Duodenal mucosa (tissue), 2 donors: ENCODE data around the gene SLX4IP.

Source experiments
- H3K27ac ChIP-seq: one replicate; pipeline ENCODE4 v1.7.0; 2013; ENCODE audit warnings: low read depth, low read length
- H3K27me3 ChIP-seq, 2 donors: one replicate each; pipeline ENCODE4 v1.7.0; 2013; ENCODE audit warnings: low read length in 2 of 2, control low read depth in 1 of 2; ENCODE audit not compliant: insufficient read depth in 2 of 2, control insufficient read depth in 1 of 2
- H3K36me3 ChIP-seq, 2 donors: one replicate each; pipeline ENCODE4 v1.7.0; 2013; ENCODE audit warnings: low read length in 2 of 2, control low read depth in 1 of 2; ENCODE audit not compliant: insufficient read depth in 2 of 2, control insufficient read depth in 1 of 2
- H3K4me1 ChIP-seq, 2 donors: one replicate each; pipeline ENCODE4 v1.7.0; 2013; ENCODE audit warnings: low read length in 2 of 2, control low read depth in 1 of 2; ENCODE audit not compliant: insufficient read depth in 2 of 2, control insufficient read depth in 1 of 2
- H3K4me3 ChIP-seq, 2 donors: one replicate each; pipeline ENCODE4 v1.7.0; 2013; ENCODE audit warnings: low read length in 2 of 2, low read depth in 1 of 2
- H3K9ac ChIP-seq, 2 donors: one replicate each; pipeline ENCODE4 v1.7.0; 2013; ENCODE audit warnings: low read length in 2 of 2, low read depth in 1 of 2
- H3K9me3 ChIP-seq, 2 donors: one replicate each; pipeline ENCODE4 v1.7.0; 2013; ENCODE audit warnings: low read length in 2 of 2, control low read depth in 1 of 2; ENCODE audit not compliant: control insufficient read depth in 1 of 2

Gene SLX4IP

DNA sequence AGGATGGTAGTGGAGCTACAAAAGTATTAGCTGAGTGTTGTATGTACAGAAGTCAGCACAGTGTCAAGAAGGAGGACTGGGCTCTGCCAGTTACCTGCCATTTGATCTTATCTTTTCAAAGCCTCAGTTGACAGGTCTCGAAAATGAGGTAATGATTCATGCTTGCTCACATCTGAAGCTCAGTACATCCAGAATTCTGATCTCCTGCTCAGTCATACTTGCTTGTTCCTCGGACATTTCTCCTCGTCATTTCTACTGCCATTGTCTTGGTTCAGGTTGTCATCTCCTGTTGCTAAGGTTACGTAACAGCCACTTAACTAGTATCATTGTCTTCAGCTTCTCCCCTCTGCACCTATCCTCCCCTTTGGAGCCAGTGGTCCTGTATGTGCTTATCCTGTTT, 89.5 kb downstream of the SLX4IP start:
- Histone ChIP-seq H3K27me3 (no peaks in the 10 kb centered on the region), H3K36me3 (no peaks in the 10 kb centered on the region), H3K4me3 (no peak overlapping the region), H3K9me3 (no peaks in the 10 kb centered on the region), H3K27ac (no peak overlapping the region), H3K4me1 (peaks cover 0 to 4% of the 10 kb centered on the region in 2 donors), H3K9ac (no peak overlapping the region)

DNA sequence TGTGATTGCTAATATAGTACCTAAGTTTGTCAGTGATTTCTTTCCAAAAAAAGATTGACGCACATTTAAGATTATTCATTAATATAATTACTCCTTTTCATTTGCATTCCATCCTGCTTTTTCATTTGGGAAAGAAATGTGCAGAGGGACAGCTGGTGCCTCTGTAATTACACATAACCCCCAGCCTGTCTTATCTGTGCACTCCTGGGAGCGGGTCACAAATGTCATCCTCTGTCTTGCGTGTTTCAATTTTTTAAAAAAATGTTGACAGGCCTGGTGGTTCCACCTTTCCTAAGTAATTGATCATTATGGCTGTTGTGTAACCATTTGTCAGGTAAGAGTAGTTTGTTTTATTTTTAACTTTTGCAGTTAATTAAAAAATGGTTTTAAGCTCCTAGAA, 92.7 kb downstream of the SLX4IP start:
- H3K4me3 ChIP-seq: no peak overlapping the region

DNA sequence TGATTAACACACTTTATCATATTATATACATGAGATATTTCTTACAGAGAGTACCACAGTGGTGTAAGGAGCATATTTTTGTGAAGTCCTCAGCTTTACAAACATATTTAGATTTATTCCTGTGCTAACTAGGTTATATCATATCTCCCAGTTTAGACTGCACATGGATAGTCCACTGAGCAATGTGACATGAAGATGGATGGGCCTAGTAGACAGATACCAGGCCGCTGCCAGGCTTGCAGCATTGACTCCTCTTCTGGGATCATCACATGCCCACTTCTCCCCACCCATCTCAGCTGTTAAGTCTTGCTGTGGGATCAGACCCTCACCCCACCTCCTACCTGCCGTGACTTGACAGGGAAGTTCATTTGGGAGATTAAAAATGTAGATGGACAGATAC, 95.8 kb downstream of the SLX4IP start:
- no peaks in the 10 kb centered on the region for H3K9me3 ChIP-seq
- no peak overlapping the region for H3K4me3 ChIP-seq
- H3K27me3 ChIP-seq: no peaks in the 10 kb centered on the region
- H3K36me3 ChIP-seq: no peaks in the 10 kb centered on the region
- H3K9ac ChIP-seq: no peak overlapping the region
- no peaks in the 10 kb centered on the region for H3K4me1 ChIP-seq
- H3K27ac ChIP-seq: no peak overlapping the region

More for the DNA sequence above, 92.7 kb downstream of the SLX4IP start:
- Histone ChIP-seq H3K4me1 (no peaks in the 10 kb centered on the region), H3K9ac (no peak overlapping the region), H3K27me3 (no peaks in the 10 kb centered on the region), H3K27ac (no peak overlapping the region), H3K9me3 (no peaks in the 10 kb centered on the region), H3K36me3 (no peaks in the 10 kb centered on the region)

DNA sequence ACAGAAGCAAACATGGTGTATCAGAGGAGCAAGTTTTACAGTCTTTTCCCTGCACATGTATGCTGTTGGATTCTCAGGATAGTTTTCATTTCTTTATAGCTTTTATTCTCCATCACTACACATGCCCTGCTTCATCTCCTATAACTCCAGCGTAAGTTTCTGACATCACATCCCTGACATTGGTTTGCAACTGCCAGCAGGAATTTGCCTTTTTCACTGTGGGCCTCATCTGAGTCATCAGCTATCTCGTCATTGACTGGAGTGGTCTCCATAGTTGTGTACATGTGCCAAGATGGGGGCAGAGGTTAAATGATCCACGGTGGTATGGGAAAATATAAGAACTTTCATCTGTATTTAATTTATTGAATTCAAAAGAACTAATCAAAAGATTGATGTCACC, 96.7 kb downstream of the SLX4IP start:
- Histone ChIP-seq H3K4me3 (no peak overlapping the region), H3K9ac (no peak overlapping the region), H3K27me3 (no peaks in the 10 kb centered on the region), H3K9me3 (no peaks in the 10 kb centered on the region), H3K36me3 (no peaks in the 10 kb centered on the region), H3K4me1 (no peaks in the 10 kb centered on the region), H3K27ac (no peak overlapping the region)

DNA sequence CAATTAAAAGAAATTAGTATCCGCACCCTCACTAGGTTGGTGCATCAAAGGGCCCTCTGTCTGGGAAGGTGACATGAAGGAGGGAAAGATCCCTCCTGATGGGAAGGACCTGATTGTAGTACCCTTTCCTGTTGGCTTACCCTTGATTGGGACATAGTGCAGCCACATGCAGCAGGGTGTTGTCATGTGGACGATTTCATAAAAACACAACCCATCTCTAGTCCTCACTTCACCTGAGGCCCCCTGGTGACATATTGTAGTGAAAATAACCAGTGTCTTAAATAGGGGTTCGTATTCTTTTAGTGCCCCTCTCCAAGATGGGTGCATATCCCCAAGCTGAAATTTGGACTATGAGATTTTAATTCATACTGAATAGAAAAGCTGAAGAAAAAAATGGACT, 97.3 kb downstream of the SLX4IP start:
- Histone ChIP-seq H3K9ac (no peak overlapping the region), H3K4me1 (no peaks in the 10 kb centered on the region), H3K36me3 (no peaks in the 10 kb centered on the region), H3K9me3 (no peaks in the 10 kb centered on the region), H3K27me3 (no peaks in the 10 kb centered on the region), H3K27ac (no peak overlapping the region), H3K4me3 (no peak overlapping the region)

DNA sequence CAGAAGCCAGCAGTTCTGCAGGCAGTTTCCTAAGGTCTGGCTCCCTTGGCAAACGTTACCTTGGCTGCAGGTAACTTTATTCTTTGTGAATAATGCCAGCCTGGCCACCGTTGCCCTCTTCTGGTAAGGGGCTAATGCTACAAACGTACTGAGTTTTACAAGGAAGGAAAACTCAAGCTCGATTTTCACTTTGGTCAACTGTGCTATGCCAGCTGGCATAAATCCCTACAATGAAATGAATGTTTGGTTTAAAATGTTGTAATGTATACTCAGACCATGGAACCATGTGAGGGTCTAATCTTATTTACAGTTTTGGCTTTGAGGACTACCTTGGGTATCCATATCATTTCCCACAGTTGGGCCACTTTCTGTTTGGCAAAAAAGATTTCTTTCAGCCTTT, 101.4 kb downstream of the SLX4IP start:
- peaks cover 3 to 7% of the 10 kb centered on the region in 2 donors for H3K4me1 ChIP-seq
- no peak overlapping the region for H3K4me3 ChIP-seq
- H3K27me3 ChIP-seq: no peaks in the 10 kb centered on the region
- no peaks in the 10 kb centered on the region for H3K36me3 ChIP-seq
- no peaks in the 10 kb centered on the region for H3K9me3 ChIP-seq
- no peak overlapping the region for H3K27ac ChIP-seq
- H3K9ac ChIP-seq: no peak overlapping the region

DNA sequence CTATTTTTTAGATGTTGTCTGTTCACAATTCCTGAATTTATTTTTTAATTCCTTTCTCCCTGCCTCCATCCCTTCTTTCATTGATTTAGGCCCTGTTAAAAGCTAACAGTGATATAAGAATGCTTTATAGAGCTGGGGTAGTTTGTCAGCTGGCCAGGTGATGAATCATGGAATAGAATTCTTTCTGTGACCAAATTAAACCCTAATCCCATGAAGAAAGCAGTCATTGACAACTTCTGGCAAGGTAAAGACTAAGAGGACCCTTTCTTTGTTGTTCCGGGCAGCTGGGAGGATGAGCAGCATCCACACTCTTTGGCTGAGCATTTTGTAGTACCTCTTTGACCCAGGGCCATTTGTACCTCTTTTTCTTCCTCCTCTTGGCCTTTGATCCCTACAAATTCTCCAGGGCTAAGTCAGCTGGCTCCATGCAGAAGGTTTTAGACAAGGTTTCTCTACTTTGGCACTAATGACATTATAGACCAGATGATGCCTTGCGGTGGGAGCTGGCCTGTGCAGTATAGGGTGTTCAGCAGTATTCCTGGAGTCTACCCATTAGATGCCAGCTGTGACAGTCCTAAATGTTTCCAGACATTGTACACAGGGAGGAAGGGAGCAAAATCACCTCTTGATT, 102.9 kb downstream of the SLX4IP start:
- H3K36me3 ChIP-seq: no peaks in the 10 kb centered on the region
- H3K27me3 ChIP-seq: no peaks in the 10 kb centered on the region
- no peak overlapping the region for H3K27ac ChIP-seq
- no peak overlapping the region for H3K9ac ChIP-seq
- peaks cover 3 to 7% of the 10 kb centered on the region in 2 donors for H3K4me1 ChIP-seq
- no peaks in the 10 kb centered on the region for H3K9me3 ChIP-seq
- no peak overlapping the region for H3K4me3 ChIP-seq

DNA sequence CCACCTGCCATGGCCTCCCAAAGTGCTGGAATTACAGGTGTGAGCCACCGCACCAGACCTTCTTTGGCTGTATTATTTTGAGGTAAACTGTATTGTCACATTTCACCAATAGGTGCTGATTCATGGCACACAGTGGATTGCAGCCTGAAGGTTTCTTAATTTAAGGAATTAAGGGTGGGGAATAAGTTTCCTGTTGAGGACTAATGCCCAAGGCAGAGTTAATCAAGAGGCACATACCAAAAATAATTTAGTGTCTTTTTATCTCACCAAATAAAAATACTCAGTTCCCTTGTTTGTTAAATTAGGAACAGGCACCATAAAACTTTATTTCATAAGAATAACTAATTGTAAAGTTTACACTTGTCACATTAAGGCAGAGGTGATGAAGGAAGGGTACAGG, 103.7 kb downstream of the SLX4IP start:
- Histone ChIP-seq H3K4me1 (peaks cover 3 to 7% of the 10 kb centered on the region in 2 donors), H3K27me3 (no peaks in the 10 kb centered on the region), H3K9me3 (no peaks in the 10 kb centered on the region), H3K27ac (no peak overlapping the region), H3K4me3 (no peak overlapping the region), H3K9ac (no peak overlapping the region), H3K36me3 (no peaks in the 10 kb centered on the region)

DNA sequence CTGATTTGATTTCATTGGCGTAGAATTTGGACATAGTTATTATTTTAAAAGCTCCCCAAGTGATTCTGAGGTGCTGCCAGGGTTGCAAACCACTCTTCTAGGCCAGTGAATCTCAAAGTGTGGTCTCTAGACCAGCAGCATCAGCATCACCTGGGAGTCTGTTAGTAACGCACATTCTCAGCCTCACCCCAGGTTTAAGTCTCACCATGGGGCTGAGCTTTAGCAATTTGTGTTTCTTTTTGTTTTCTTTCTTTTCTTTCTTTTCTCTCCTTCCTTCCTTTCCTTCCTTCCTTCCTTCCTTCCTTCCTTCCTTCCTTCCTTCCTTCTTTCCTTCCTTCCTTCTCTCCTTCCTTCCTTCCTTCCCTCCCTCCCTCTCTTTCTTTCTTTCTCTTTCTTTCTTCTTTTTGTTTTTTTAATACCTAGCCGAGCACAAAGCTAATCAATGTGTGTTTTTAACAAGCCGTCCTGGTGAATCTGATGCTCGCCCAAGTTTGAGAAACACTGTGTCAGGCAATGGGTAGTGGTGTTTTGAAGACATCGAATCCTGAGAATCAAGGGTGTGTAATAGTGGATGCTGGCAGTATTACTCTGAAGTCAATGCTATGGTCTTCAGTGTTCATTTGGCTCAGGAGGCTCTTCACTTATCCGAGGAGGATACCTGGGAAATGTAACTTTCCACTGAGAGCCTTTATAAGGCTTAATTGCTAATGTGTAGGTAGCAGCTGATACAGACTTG, 104.9 kb downstream of the SLX4IP start:
- H3K9ac ChIP-seq: no peak overlapping the region
- no peak overlapping the region for H3K4me3 ChIP-seq

DNA sequence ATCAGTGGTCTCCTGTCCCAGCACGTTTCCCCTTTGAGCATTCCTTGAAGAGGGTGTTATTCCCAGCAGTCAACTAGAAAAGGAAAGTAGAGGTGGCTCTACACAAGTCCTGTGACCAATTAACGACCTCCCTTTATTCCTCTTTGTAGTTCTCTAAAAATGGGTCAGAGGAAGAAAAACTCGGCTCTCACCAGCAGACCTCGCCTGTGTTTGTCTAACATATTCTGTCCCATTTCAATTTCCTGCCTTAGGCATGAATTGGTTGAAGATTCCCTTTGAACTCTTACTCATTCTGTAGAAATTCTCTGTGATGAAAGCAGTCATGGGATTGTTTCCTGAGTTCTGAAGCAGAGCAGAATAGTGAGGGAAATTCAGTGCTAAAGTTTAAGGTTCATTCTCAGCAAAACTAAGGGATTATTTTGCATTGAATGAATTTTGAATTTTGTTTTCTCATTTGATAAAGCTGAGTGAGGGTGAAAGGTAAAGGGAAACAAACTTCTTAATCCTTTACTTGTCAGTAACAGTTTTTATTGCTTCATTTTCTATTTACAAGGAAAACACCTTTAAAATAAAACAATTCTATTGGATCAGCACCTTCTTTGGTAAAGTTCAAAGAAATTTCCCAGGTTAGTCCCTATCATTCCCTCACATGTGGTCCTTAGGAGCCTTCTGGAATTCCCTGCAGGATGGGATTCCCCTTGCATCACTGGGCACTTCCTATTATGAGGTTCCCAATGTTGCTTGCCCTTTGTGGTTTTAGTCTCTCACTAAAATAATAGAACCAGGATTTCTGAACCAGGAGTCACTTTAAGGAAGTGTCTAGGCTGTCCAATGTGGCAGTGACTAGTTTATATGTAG, 105.8 kb downstream of the SLX4IP start:
- Histone ChIP-seq H3K27ac (no peak overlapping the region), H3K4me1 (peaks cover 3 to 7% of the 10 kb centered on the region in 2 donors), H3K27me3 (no peaks in the 10 kb centered on the region), H3K36me3 (no peaks in the 10 kb centered on the region), H3K9ac (no peak overlapping the region), H3K4me3 (no peak overlapping the region), H3K9me3 (no peaks in the 10 kb centered on the region)

More for the DNA sequence above, 104.9 kb downstream of the SLX4IP start:
- Histone ChIP-seq H3K27ac (no peak overlapping the region), H3K4me1 (peaks cover 3 to 7% of the 10 kb centered on the region in 2 donors), H3K27me3 (no peaks in the 10 kb centered on the region), H3K36me3 (no peaks in the 10 kb centered on the region), H3K9me3 (no peaks in the 10 kb centered on the region)
